HCT116 (cell line): ENCODE results near the gene ABHD4. TPM values are rescaled to one million over a fixed set of nuclear protein-coding genes. Genes with fewer than 3 reads are reported as not detected.

ENCODE experiments used
- ATAC-seq: fragments of 200-7000 bp; cut with Tn5 transposase; 2 replicates; pipeline ENCODE4 v1.9.1; 2020; ENCODE audit warnings: mild to moderate bottlenecking, moderate library complexity
- BruUV-seq: library from RNA; stranded (reverse); fragments of 400-500 nt; replicated peaks from 2 replicates; lab custom pipeline; 2021; lab: Mats Ljungman, UMichigan
- CTCF ChIA-PET: fragments of 300-600 bp; sonication (Branson Sonifier 250); formaldehyde crosslinking; loops from one replicate; lab custom pipeline; 2021; ENCODE audit warnings: antibody characterized with exemption; lab: Charles Lee
- POLR2A ChIA-PET: fragments of 300-600, 350-600 bp; sonication (Branson Sonifier 250); formaldehyde crosslinking; loops from one replicate; lab custom pipeline; 2021; ENCODE audit warnings: antibody characterized with exemption; lab: Charles Lee
- RAD21 ChIA-PET, 2 experiments: fragments of 300-600 bp; sonication (Branson Sonifier 250); formaldehyde crosslinking; loops; one replicate each; lab custom pipeline; 2023; ENCODE audit warnings: low total read pairs in 2 of 2; ENCODE audit not compliant: uncharacterized antibody in 2 of 2, unreplicated experiment in 2 of 2, low non-redundant PET in 1 of 2; lab: Charles Lee
- DNase-seq: peaks from one replicate; pipeline ENCODE4 v3.0.0-alpha.2; 2010; ENCODE audit warnings: low read depth, low spot score
- H2AFZ ChIP-seq: fragments of 200-600 bp; shearing (Covaris generic), sonication (generic); 2 replicates; pipeline ENCODE4 v1.6.1; 2017; ENCODE audit warnings: low read depth, mixed run types, mixed read lengths, antibody characterized with exemption, low read length; ENCODE audit not compliant: poor library complexity, severe bottlenecking
- H3K27ac ChIP-seq: 2 replicates; pipeline ENCODE4 v1.5.1; 2012; ENCODE audit warnings: low read depth, low read length
- H3K27me3 ChIP-seq: fragments of 200-600 bp; sonication (generic); 2 replicates; pipeline ENCODE4 v1.6.1; 2016; ENCODE audit warnings: mixed run types, low read length, mixed read lengths; ENCODE audit not compliant: insufficient read depth
- H3K36me3 ChIP-seq, 2 experiments: fragments of 200-500 bp in 1 of 2; fragments of 200-600 bp in 1 of 2; sonication (Bioruptor generic) in 1 of 2; sonication (generic) in 1 of 2; 2 replicates each; pipeline versions ENCODE4 v1.5.1 to v1.6.1; 2014 to 2016; ENCODE audit warnings: low read length in 2 of 2, inconsistent platforms in 1 of 2, mixed read lengths in 1 of 2, mixed run types in 1 of 2; ENCODE audit not compliant: insufficient read depth in 2 of 2, control insufficient read depth in 1 of 2
- H3K4me1 ChIP-seq, 2 experiments: fragments of 200-600 bp in 1 of 2; sonication (generic) in 1 of 2; 2 replicates each; pipeline versions ENCODE4 v1.5.1 to v1.6.1; 2012 to 2017; ENCODE audit warnings: low read length in 2 of 2, inconsistent platforms in 1 of 2, mild to moderate bottlenecking in 1 of 2, mixed read lengths in 1 of 2, mixed run types in 1 of 2, moderate library complexity in 1 of 2; ENCODE audit not compliant: insufficient read depth in 2 of 2, control insufficient read depth in 1 of 2
- H3K4me2 ChIP-seq: fragments of 200-600 bp; sonication (generic); 2 replicates; pipeline ENCODE4 v1.6.1; 2017; ENCODE audit warnings: mixed run types, low read length, mixed read lengths
- H3K4me3 ChIP-seq, 2 experiments: fragments of 200-600 bp in 1 of 2; sonication (generic) in 1 of 2; replicated peaks in 1 of 2; 2 replicates each; pipeline ENCODE4 v1.5.1; 2011 to 2016; ENCODE audit warnings: low read length in 2 of 2, control low read depth in 1 of 2, low read depth in 1 of 2, mild to moderate bottlenecking in 1 of 2, mixed read lengths in 1 of 2, mixed run types in 1 of 2
- H3K79me2 ChIP-seq: fragments of 200-600 bp; sonication (generic); 2 replicates; pipeline ENCODE4 v1.6.1; 2017; ENCODE audit warnings: mild to moderate bottlenecking, mixed run types, low read length, moderate library complexity, mixed read lengths; ENCODE audit not compliant: insufficient read depth
- H3K9ac ChIP-seq: fragments of 200-600 bp; sonication (generic); 2 replicates; pipeline ENCODE4 v1.6.1; 2016; ENCODE audit warnings: low read length, mixed read lengths
- H3K9me2 ChIP-seq: fragments of 200-600 bp; sonication (generic), shearing (Covaris generic); 2 replicates; pipeline ENCODE4 v1.6.1; 2017; ENCODE audit warnings: mixed run types, mild to moderate bottlenecking, moderate library complexity; ENCODE audit not compliant: insufficient read depth
- H3K9me3 ChIP-seq, 2 experiments: fragments of 200-500 bp in 1 of 2; fragments of 200-600 bp in 1 of 2; sonication (Bioruptor generic) in 1 of 2; sonication (generic) in 1 of 2; 2 replicates each; pipeline ENCODE4 v1.6.1; 2014 to 2017; ENCODE audit warnings: low read length in 2 of 2, mixed read lengths in 2 of 2, inconsistent platforms in 1 of 2, low read depth in 1 of 2, mild to moderate bottlenecking in 1 of 2, mixed run types in 1 of 2, moderate library complexity in 1 of 2; ENCODE audit not compliant: control insufficient read depth in 1 of 2, insufficient read depth in 1 of 2
- H4K20me1 ChIP-seq: fragments of 200-600 bp; sonication (generic), shearing (Covaris generic); 2 replicates; pipeline ENCODE4 v1.6.1; 2017; ENCODE audit warnings: mixed run types, mild to moderate bottlenecking, moderate library complexity; ENCODE audit not compliant: insufficient read depth
- CBX3 ChIP-seq: IDR thresholded peaks from 2 replicates; pipeline ENCODE4 v1.6.1; 2012; ENCODE audit warnings: low read depth
- CTCF ChIP-seq, 3 experiments: fragments of 200-600 bp in 1 of 3; sonication (generic) in 1 of 3; IDR thresholded peaks in 2 of 3; conservative IDR thresholded peaks in 1 of 3; 2 replicates each; pipeline ENCODE4 v1.5.1; 2012 to 2017; ENCODE audit warnings: low read depth in 2 of 3, low read length in 2 of 3, antibody characterized with exemption in 1 of 3, borderline replicate concordance in 1 of 3, control low read depth in 1 of 3, mild to moderate bottlenecking in 1 of 3, mixed read lengths in 1 of 3, mixed run types in 1 of 3, moderate library complexity in 1 of 3; ENCODE audit not compliant: insufficient read depth in 1 of 3
- EGR1 ChIP-seq: IDR thresholded peaks from 2 replicates; pipeline ENCODE4 v1.6.1; 2012; ENCODE audit warnings: low read depth
- EZH2 ChIP-seq: fragments of 200-600 bp; sonication (generic); IDR thresholded peaks from 2 replicates; pipeline ENCODE4 v1.6.1; 2017; ENCODE audit warnings: antibody characterized with exemption, mixed run types
- EZH2phosphoT487 ChIP-seq: fragments of 200-600 bp; IDR thresholded peaks from 2 replicates; pipeline ENCODE4 v1.6.1; 2018; ENCODE audit warnings: antibody characterized with exemption, borderline replicate concordance
- FOSL1 ChIP-seq: IDR thresholded peaks from 2 replicates; pipeline ENCODE4 v1.6.1; 2012; ENCODE audit warnings: low read depth
- POLR2A ChIP-seq: IDR thresholded peaks from 2 replicates; pipeline ENCODE4 v1.7.0; 2011; ENCODE audit warnings: borderline replicate concordance; ENCODE audit not compliant: insufficient read depth, insufficient read length; ENCODE audit errors: extremely low read depth
- RAD21 ChIP-seq: IDR thresholded peaks from 2 replicates; pipeline ENCODE4 v1.6.1; 2012; ENCODE audit warnings: low read depth, mild to moderate bottlenecking
- SP1 ChIP-seq: IDR thresholded peaks from 2 replicates; pipeline ENCODE4 v1.6.1; 2012; ENCODE audit warnings: low read depth
- SRF ChIP-seq: IDR thresholded peaks from 2 replicates; pipeline ENCODE4 v1.6.1; 2012; ENCODE audit warnings: low read depth
- TCF7L2 ChIP-seq: IDR thresholded peaks from 2 replicates; pipeline ENCODE4 v1.7.0; 2011; ENCODE audit warnings: borderline replicate concordance, inconsistent platforms; ENCODE audit not compliant: insufficient read depth, insufficient read length; ENCODE audit errors: extremely low read depth
- YY1 ChIP-seq: IDR thresholded peaks from 2 replicates; pipeline ENCODE4 v1.6.1; 2011; ENCODE audit warnings: low read length, low read depth, moderate library complexity, mild to moderate bottlenecking; ENCODE audit not compliant: insufficient replicate concordance; ENCODE audit errors: extremely low read depth
- ZFX ChIP-seq: fragments of 450-650 bp; IDR thresholded peaks from 2 replicates; pipeline ENCODE4 v1.6.1; 2017
- ZNF274 ChIP-seq: fragments of 200-500 bp; sonication (Bioruptor generic); IDR thresholded peaks from 2 replicates; pipeline ENCODE4 v1.6.1; 2014; ENCODE audit warnings: mild to moderate bottlenecking, low read depth, low read length, inconsistent platforms
- intact Hi-C: fragments of 100-400 bp; cut with micrococcal nuclease; formaldehyde crosslinking; loops from 2 replicates; pipeline ENCODE4 v1.10.0; 2022
- total RNA-seq: library from RNA; stranded (reverse); gene quantifications from one replicate; pipeline ENCODE4 v1.2.1, GENCODE V29; 2021; ENCODE audit not compliant: unreplicated experiment
- TF ChIP-seq, protein P1 (sequence below): IDR thresholded peaks from 2 replicates; pipeline ENCODE4 v1.6.1; 2012; ENCODE audit warnings: low read depth
- TF ChIP-seq, protein P2 (sequence below): IDR thresholded peaks from 2 replicates; pipeline ENCODE4 v1.6.1; 2012

ABHD4 gene
- total RNA-seq, 1 experiment from 2014 or later, result 9.4 TPM

DNA sequence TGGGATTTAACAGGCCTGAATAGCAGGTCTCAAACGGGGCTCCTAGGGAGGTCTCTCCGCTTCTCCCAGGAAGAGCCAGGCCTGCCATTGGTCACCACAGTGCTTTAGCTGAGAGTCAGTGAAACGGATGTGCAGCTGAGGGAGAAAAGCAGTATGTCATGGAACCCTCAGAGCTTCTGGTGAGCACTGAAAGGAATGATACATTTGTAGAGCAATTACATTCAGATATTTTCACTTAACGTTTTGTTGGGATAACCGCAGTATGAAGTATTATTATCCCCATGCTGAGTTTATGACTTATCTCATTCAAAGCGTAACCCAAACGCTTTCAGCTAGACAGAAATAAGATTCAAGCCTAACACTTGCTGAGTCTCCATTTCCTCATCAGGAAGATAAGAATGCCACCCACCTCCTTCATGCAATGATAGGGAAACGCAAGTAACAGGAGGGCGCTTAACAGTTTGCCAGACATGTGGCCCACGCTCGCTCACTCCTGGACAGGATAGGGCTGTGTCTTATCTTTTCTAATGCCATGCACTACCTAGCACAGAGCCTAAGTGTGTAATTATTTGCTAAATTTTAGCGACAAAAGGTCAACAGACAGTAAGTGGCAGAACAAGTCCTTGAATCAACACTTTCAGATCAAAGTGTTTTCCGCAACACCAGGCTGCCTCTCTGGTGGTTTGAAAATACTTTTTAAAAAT lies 37.3 kb upstream of the ABHD4 start:
- ChIA-PET CTCF (interaction anchor here (1.0 to 4.3 kb wide), 7 partner anchors 11 to 416 kb away, joined by 3 to 33 read pairs (median 4); no protein-coding TSS in a partner anchor), POLR2A (interaction anchor here (0.6 to 1.3 kb wide), 2 partner anchors 262 to 340 kb away, joined by 3 read pairs; no protein-coding TSS in a partner anchor), RAD21 (no interaction called here)
- Histone ChIP-seq H3K36me3 (peaks cover 14 to 16% of the 10 kb centered on the region in 2 experiments; a peak in 3 of 4 replicates), H3K79me2 (peaks cover 1% of the 10 kb centered on the region; the same call in 1 of the 2 replicates), H3K9me3 (no peaks in the 10 kb centered on the region), H3K9ac (no peak overlapping the region), H3K27ac (no peak overlapping the region), H2AFZ (no peak overlapping the region), H4K20me1 (no peaks in the 10 kb centered on the region), H3K27me3 (no peaks in the 10 kb centered on the region), H3K4me1 (peaks cover 5 to 24% of the 10 kb centered on the region in 2 experiments), H3K4me3 (no peak overlapping the region), H3K9me2 (no peaks in the 10 kb centered on the region), H3K4me2 (no peak overlapping the region)
- BruUV-seq, result no TSS peak
- TF ChIP-seq, protein P1, sequence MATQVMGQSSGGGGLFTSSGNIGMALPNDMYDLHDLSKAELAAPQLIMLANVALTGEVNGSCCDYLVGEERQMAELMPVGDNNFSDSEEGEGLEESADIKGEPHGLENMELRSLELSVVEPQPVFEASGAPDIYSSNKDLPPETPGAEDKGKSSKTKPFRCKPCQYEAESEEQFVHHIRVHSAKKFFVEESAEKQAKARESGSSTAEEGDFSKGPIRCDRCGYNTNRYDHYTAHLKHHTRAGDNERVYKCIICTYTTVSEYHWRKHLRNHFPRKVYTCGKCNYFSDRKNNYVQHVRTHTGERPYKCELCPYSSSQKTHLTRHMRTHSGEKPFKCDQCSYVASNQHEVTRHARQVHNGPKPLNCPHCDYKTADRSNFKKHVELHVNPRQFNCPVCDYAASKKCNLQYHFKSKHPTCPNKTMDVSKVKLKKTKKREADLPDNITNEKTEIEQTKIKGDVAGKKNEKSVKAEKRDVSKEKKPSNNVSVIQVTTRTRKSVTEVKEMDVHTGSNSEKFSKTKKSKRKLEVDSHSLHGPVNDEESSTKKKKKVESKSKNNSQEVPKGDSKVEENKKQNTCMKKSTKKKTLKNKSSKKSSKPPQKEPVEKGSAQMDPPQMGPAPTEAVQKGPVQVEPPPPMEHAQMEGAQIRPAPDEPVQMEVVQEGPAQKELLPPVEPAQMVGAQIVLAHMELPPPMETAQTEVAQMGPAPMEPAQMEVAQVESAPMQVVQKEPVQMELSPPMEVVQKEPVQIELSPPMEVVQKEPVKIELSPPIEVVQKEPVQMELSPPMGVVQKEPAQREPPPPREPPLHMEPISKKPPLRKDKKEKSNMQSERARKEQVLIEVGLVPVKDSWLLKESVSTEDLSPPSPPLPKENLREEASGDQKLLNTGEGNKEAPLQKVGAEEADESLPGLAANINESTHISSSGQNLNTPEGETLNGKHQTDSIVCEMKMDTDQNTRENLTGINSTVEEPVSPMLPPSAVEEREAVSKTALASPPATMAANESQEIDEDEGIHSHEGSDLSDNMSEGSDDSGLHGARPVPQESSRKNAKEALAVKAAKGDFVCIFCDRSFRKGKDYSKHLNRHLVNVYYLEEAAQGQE, result no peak
- no peak for TF ChIP-seq SRF
- TF ChIP-seq CBX3, result no peak
- TF ChIP-seq ZNF274, result no peak
- no peak for TF ChIP-seq EZH2
- TF ChIP-seq EZH2phosphoT487, result no peak
- no peak for TF ChIP-seq POLR2A
- no peak for TF ChIP-seq ZFX
- no peak for TF ChIP-seq FOSL1
- no peak for TF ChIP-seq YY1
- no peak for TF ChIP-seq TCF7L2
- TF ChIP-seq, protein P2, sequence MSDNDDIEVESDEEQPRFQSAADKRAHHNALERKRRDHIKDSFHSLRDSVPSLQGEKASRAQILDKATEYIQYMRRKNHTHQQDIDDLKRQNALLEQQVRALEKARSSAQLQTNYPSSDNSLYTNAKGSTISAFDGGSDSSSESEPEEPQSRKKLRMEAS, result no peak
- no peak for TF ChIP-seq SP1
- no peak for TF ChIP-seq EGR1
- no peak for TF ChIP-seq RAD21
- no peak for TF ChIP-seq CTCF (IDR thresholded peaks at IDR 0.05 in 2 of 3, conservative IDR thresholded peaks at IDR 0.05 in 1 of 3; ENCODE audit: borderline replicate concordance in 1 of 3, insufficient read depth in 1 of 3, low read depth in 2 of 3, low read length in 2 of 3)
- intact Hi-C loops, result no loop called here
- DNase-seq (no peak), ATAC-seq (no peak)
